PC-3 (cell line): ENCODE measurements around the gene PLPPR2. TPM values are rescaled to one million over a fixed set of nuclear protein-coding genes. Genes with fewer than 3 reads are reported as not detected.

Experiments used
- ATAC-seq: fragments of 200-7000 bp; cut with Tn5 transposase; 2 replicates; pipeline ENCODE4 v1.9.1; 2020; ENCODE audit warnings: mild to moderate bottlenecking, moderate library complexity
- BruUV-seq: library from RNA; stranded (reverse); fragments of 400-500 nt; replicated peaks from 2 replicates; lab custom pipeline; 2021; lab: Mats Ljungman, UMichigan
- CTCF ChIA-PET: fragments of 300-600 bp; sonication (Branson Sonifier 250); formaldehyde crosslinking; loops from one replicate; lab custom pipeline; 2022; ENCODE audit warnings: antibody characterized with exemption; lab: Charles Lee
- POLR2A ChIA-PET: fragments of 300-600 bp; sonication (Branson Sonifier 250); formaldehyde crosslinking; loops from one replicate; lab custom pipeline; 2022; ENCODE audit warnings: antibody characterized with exemption; ENCODE audit not compliant: unreplicated experiment; lab: Charles Lee
- DNase-seq: peaks from one replicate; pipeline ENCODE4 v3.0.0-alpha.2; 2015
- H2AFZ ChIP-seq: fragments of 300-600 bp; sonication (generic); 2 replicates; pipeline ENCODE4 v1.6.0; 2016; ENCODE audit warnings: antibody characterized with exemption, low read length
- H3F3A ChIP-seq: fragments of 300-600 bp; sonication (generic); one replicate; pipeline ENCODE4 v1.6.0; 2017; ENCODE audit warnings: antibody characterized with exemption, low read length, control low read depth, mild to moderate bottlenecking; ENCODE audit not compliant: unreplicated experiment
- H3K27ac ChIP-seq: fragments of 300-600 bp; sonication (generic); 2 replicates; pipeline ENCODE4 v1.5.1; 2016; ENCODE audit warnings: mild to moderate bottlenecking, low read length
- H3K27me3 ChIP-seq: fragments of 300-600 bp; sonication (generic); 2 replicates; pipeline ENCODE4 v1.6.1; 2016; ENCODE audit warnings: low read length, mixed read lengths
- H3K36me3 ChIP-seq: fragments of 300-600 bp; sonication (generic); 2 replicates; pipeline ENCODE4 v1.6.1; 2016; ENCODE audit warnings: low read depth, mixed run types, low read length, mixed read lengths
- H3K4me1 ChIP-seq: fragments of 300-600 bp; sonication (generic); 2 replicates; pipeline ENCODE4 v1.5.1; 2016; ENCODE audit warnings: low read length; ENCODE audit not compliant: insufficient read depth
- H3K4me2 ChIP-seq: fragments of 300-600 bp; sonication (generic); 2 replicates; pipeline ENCODE4 v1.6.0; 2016; ENCODE audit warnings: low read length
- H3K4me3 ChIP-seq: fragments of 300-600 bp; sonication (generic); 2 replicates; pipeline ENCODE4 v1.5.1; 2016; ENCODE audit warnings: mild to moderate bottlenecking, low read length, mixed read lengths
- H3K79me2 ChIP-seq: fragments of 300-600 bp; sonication (generic); 2 replicates; pipeline ENCODE4 v1.6.1; 2017; ENCODE audit warnings: low read length, mixed read lengths
- H3K9ac ChIP-seq: fragments of 300-600 bp; sonication (generic); 2 replicates; pipeline ENCODE4 v1.6.0; 2016; ENCODE audit warnings: mild to moderate bottlenecking, low read length
- H3K9me2 ChIP-seq: fragments of 300-600 bp; sonication (generic); replicated peaks from 2 replicates; pipeline ENCODE4 v1.6.1; 2016; ENCODE audit warnings: mixed run types, low read length, mixed read lengths
- H3K9me3 ChIP-seq: fragments of 300-600 bp; sonication (generic); 2 replicates; pipeline ENCODE4 v1.6.1; 2016; ENCODE audit warnings: low read length, mixed read lengths
- H4K20me1 ChIP-seq: fragments of 300-600 bp; sonication (generic); 2 replicates; pipeline ENCODE4 v1.6.1; 2016; ENCODE audit warnings: low read length, mixed read lengths
- CTCF ChIP-seq: fragments of 300-600 bp; sonication (generic); conservative IDR thresholded peaks from 2 replicates; pipeline ENCODE4 v1.5.1; 2017; ENCODE audit warnings: antibody characterized with exemption, low read depth, mild to moderate bottlenecking, low read length
- EZH2 ChIP-seq: fragments of 300-600 bp; sonication (generic); IDR thresholded peaks from one replicate; pipeline ENCODE4 v1.6.1; 2017; ENCODE audit warnings: antibody characterized with exemption, mild to moderate bottlenecking, low read length; ENCODE audit not compliant: unreplicated experiment
- EZH2phosphoT487 ChIP-seq: fragments of 300-600 bp; sonication (generic); IDR thresholded peaks from 2 replicates; pipeline ENCODE4 v1.6.1; 2018; ENCODE audit warnings: mild to moderate bottlenecking, antibody characterized with exemption, low read length, borderline replicate concordance
- intact Hi-C: fragments of 100-400 bp; cut with micrococcal nuclease; formaldehyde crosslinking; loops from 2 replicates; pipeline ENCODE4 v1.9.0; 2023
- total RNA-seq: library from RNA; depleted of rRNA; stranded (reverse); fragments of >200 nt; gene quantifications from 2 replicates; pipeline ENCODE4 v1.2.3, GENCODE V29; 2014

Gene PLPPR2
- total RNA-seq, 1 experiment from 2014 or later = 38.0 TPM

GRCh38 chr19:11367528-11367927 lies 12.3 kb downstream of the PLPPR2 start:
- Histone ChIP-seq H3K4me2 (no peak overlapping the region), H3K9ac (no peak overlapping the region), H3K9me2 (no peaks in the 10 kb centered on the region), H3K4me3 (no peak overlapping the region), H3K4me1 (no peaks in the 10 kb centered on the region), H4K20me1 (no peaks in the 10 kb centered on the region), H3K36me3 (no peaks in the 10 kb centered on the region), H3F3A (no peaks in the 10 kb centered on the region), H2AFZ (no peak overlapping the region), H3K27ac (no peak overlapping the region), H3K27me3 (no peaks in the 10 kb centered on the region), H3K79me2 (no peaks in the 10 kb centered on the region), H3K9me3 (no peaks in the 10 kb centered on the region)
- TF ChIP-seq CTCF = no peak
- TF ChIP-seq EZH2phosphoT487 = no peak
- no peak for TF ChIP-seq EZH2
- CTCF ChIA-PET = no interaction called here
- ATAC-seq = no peak
- DNase-seq = no peak
- POLR2A ChIA-PET = interaction anchor here (0.6 kb wide), 1 partner anchor 21 kb away, joined by 4 read pairs; the partner anchor contains the start of genes CCDC159 and TMEM205
- intact Hi-C loops = no loop called here
- BruUV-seq = no TSS peak

GRCh38 chr19:11370744-11371143 lies 15.5 kb downstream of the PLPPR2 start:
- H3K27ac ChIP-seq = no peak overlapping the region
- CTCF ChIA-PET = no interaction called here
- no peak overlapping the region for H2AFZ ChIP-seq
- BruUV-seq = no TSS peak
- POLR2A ChIA-PET = no interaction called here
- H4K20me1 ChIP-seq = no peaks in the 10 kb centered on the region
- H3K36me3 ChIP-seq = no peaks in the 10 kb centered on the region
- intact Hi-C loops = no loop called here
- ATAC-seq (no peak), DNase-seq (no peak)
- no peaks in the 10 kb centered on the region for H3F3A ChIP-seq
- no peak overlapping the region for H3K4me3 ChIP-seq
- H3K9me2 ChIP-seq = no peaks in the 10 kb centered on the region
- peaks cover 7% of the 10 kb centered on the region for H3K79me2 ChIP-seq
- peaks cover 15% of the 10 kb centered on the region for H3K4me1 ChIP-seq
- no peak overlapping the region for H3K9ac ChIP-seq
- TF ChIP-seq EZH2 = no peak
- TF ChIP-seq CTCF = no peak
- H3K4me2 ChIP-seq = no peak overlapping the region
- H3K27me3 ChIP-seq = no peaks in the 10 kb centered on the region
- no peaks in the 10 kb centered on the region for H3K9me3 ChIP-seq

- DNase-seq (peak; percentile 58), ATAC-seq (no peak)
- H3K27me3 ChIP-seq = no peaks in the 10 kb centered on the region
- no peaks in the 10 kb centered on the region for H3K36me3 ChIP-seq
- H2AFZ ChIP-seq = no peak overlapping the region; the same call in 1 of the 2 replicates
- TF ChIP-seq EZH2phosphoT487 (no peak), EZH2 (no peak), CTCF (no peak)
- BruUV-seq = no TSS peak
- H3K9me2 ChIP-seq = no peaks in the 10 kb centered on the region
- intact Hi-C loops = no loop called here
- H3F3A ChIP-seq = peaks cover 7% of the 10 kb centered on the region
- H3K9me3 ChIP-seq = no peaks in the 10 kb centered on the region
- no peak overlapping the region for H3K27ac ChIP-seq
- H3K4me2 ChIP-seq = peak overlapping the region; percentile 78
- ChIA-PET POLR2A (interaction anchor here (0.6 kb wide), 1 partner anchor 10 kb away, joined by 3 read pairs; no protein-coding TSS in a partner anchor), CTCF (interaction anchor here (0.6 kb wide), 1 partner anchor 78 kb away, joined by 3 read pairs; no protein-coding TSS in a partner anchor)
- H4K20me1 ChIP-seq = no peaks in the 10 kb centered on the region
- H3K4me1 ChIP-seq = peaks cover 39% of the 10 kb centered on the region
- H3K79me2 ChIP-seq = peaks cover 17% of the 10 kb centered on the region
- H3K9ac ChIP-seq = no peak overlapping the region
- H3K4me3 ChIP-seq = peak overlapping the region; percentile 68; the same call in 1 of the 2 replicates
Measured at GRCh38 chr19:11373166-11373884, 18.1 kb downstream of the PLPPR2 start.
